Mucosa of stomach (tissue), 1 donor: ENCODE data around the gene TSPO2.
A peak's percentile ranks its signal among the peaks of the same experiment; 100 is the strongest.
"Not testable (repeated sequence)": the region's sequence is repeated elsewhere in the genome, so short reads cannot be mapped to it uniquely, and the experiment has no call there.

Source experiments
- H3K27me3 ChIP-seq: one replicate; pipeline ENCODE4 v1.7.0; 2013; ENCODE audit warnings: mild to moderate bottlenecking, low read length; ENCODE audit not compliant: control insufficient read depth, insufficient read depth
- H3K36me3 ChIP-seq: one replicate; pipeline ENCODE4 v1.7.0; 2013; ENCODE audit warnings: low read length; ENCODE audit not compliant: control insufficient read depth, insufficient read depth
- H3K4me1 ChIP-seq: one replicate; pipeline ENCODE4 v1.7.0; 2013; ENCODE audit warnings: mild to moderate bottlenecking, low read length; ENCODE audit not compliant: control insufficient read depth, insufficient read depth
- H3K4me3 ChIP-seq: one replicate; pipeline ENCODE4 v1.7.0; 2013; ENCODE audit warnings: low read length
- H3K9ac ChIP-seq: one replicate; pipeline ENCODE4 v1.7.0; 2013; ENCODE audit warnings: mild to moderate bottlenecking, low read length, moderate library complexity
- H3K9me3 ChIP-seq: one replicate; pipeline ENCODE4 v1.7.0; 2013; ENCODE audit warnings: mild to moderate bottlenecking, low read length, moderate library complexity; ENCODE audit not compliant: control insufficient read depth
- donor health status: Pancreatic carcinoma.

Gene TSPO2

GRCh38 chr6:41011673-41012072 is 30.6 kb upstream of the TSPO2 start:
- Histone ChIP-seq H3K9me3 (no peaks in the 10 kb centered on the region), H3K4me3 (no peak overlapping the region), H3K9ac (no peak overlapping the region), H3K36me3 (no peaks in the 10 kb centered on the region), H3K4me1 (no peaks in the 10 kb centered on the region), H3K27me3 (no peaks in the 10 kb centered on the region)

GRCh38 chr6:41013466-41014153 is 28.7 kb upstream of the TSPO2 start:
- H3K9ac ChIP-seq = no peak overlapping the region
- no peaks in the 10 kb centered on the region for H3K9me3 ChIP-seq
- H3K4me3 ChIP-seq = no peak overlapping the region
- no peaks in the 10 kb centered on the region for H3K4me1 ChIP-seq
- no peaks in the 10 kb centered on the region for H3K36me3 ChIP-seq
- no peaks in the 10 kb centered on the region for H3K27me3 ChIP-seq

- Histone ChIP-seq H3K27me3 (no peaks in the 10 kb centered on the region), H3K4me3 (no peak overlapping the region), H3K4me1 (no peaks in the 10 kb centered on the region), H3K9me3 (no peaks in the 10 kb centered on the region), H3K9ac (no peak overlapping the region), H3K36me3 (no peaks in the 10 kb centered on the region)
Observed at GRCh38 chr6:41014780-41015179, 27.5 kb upstream of the TSPO2 start.

- H3K36me3 ChIP-seq, H3K4me3 ChIP-seq, H3K9me3 ChIP-seq, H3K4me1 ChIP-seq, H3K9ac ChIP-seq, H3K27me3 ChIP-seq: not testable (repeated sequence)
Observed at GRCh38 chr6:41015860-41016259, 26.4 kb upstream of the TSPO2 start.

- H3K9me3 ChIP-seq = no peaks in the 10 kb centered on the region
- no peaks in the 10 kb centered on the region for H3K36me3 ChIP-seq
- no peaks in the 10 kb centered on the region for H3K4me1 ChIP-seq
- H3K9ac ChIP-seq = no peak overlapping the region
- no peaks in the 10 kb centered on the region for H3K27me3 ChIP-seq
- H3K4me3 ChIP-seq = no peak overlapping the region
Observed at GRCh38 chr6:41017663-41018062, 24.6 kb upstream of the TSPO2 start.

- Histone ChIP-seq H3K4me1 (no peaks in the 10 kb centered on the region), H3K4me3 (no peak overlapping the region), H3K27me3 (no peaks in the 10 kb centered on the region), H3K36me3 (peaks cover 4% of the 10 kb centered on the region), H3K9me3 (no peaks in the 10 kb centered on the region), H3K9ac (no peak overlapping the region)
Observed at GRCh38 chr6:41021832-41022231, 20.4 kb upstream of the TSPO2 start.

GRCh38 chr6:41022294-41022693 is 20.0 kb upstream of the TSPO2 start:
- Histone ChIP-seq H3K9me3 (no peaks in the 10 kb centered on the region), H3K36me3 (peaks cover 4% of the 10 kb centered on the region), H3K4me3 (no peak overlapping the region), H3K4me1 (peaks cover 4% of the 10 kb centered on the region), H3K27me3 (no peaks in the 10 kb centered on the region), H3K9ac (no peak overlapping the region)

GRCh38 chr6:41023114-41023513 is 19.2 kb upstream of the TSPO2 start:
- Histone ChIP-seq H3K9me3 (no peaks in the 10 kb centered on the region), H3K27me3 (no peaks in the 10 kb centered on the region), H3K4me3 (no peak overlapping the region), H3K9ac (no peak overlapping the region), H3K4me1 (peaks cover 12% of the 10 kb centered on the region), H3K36me3 (peaks cover 4% of the 10 kb centered on the region)

GRCh38 chr6:41025966-41026530 is 16.2 kb upstream of the TSPO2 start:
- no peaks in the 10 kb centered on the region for H3K9me3 ChIP-seq
- no peaks in the 10 kb centered on the region for H3K27me3 ChIP-seq
- H3K4me1 ChIP-seq = peaks cover 24% of the 10 kb centered on the region
- no peak overlapping the region for H3K4me3 ChIP-seq
- H3K36me3 ChIP-seq = peaks cover 10% of the 10 kb centered on the region
- H3K9ac ChIP-seq = no peak overlapping the region

- no peak overlapping the region for H3K9ac ChIP-seq
- H3K4me3 ChIP-seq = peak overlapping the region; percentile 14
Observed at GRCh38 chr6:41027241-41027640, 15.0 kb upstream of the TSPO2 start.

GRCh38 chr6:41027799-41028560 is 14.3 kb upstream of the TSPO2 start:
- Histone ChIP-seq H3K9ac (peak overlapping the region; percentile 73), H3K4me1 (peaks cover 36% of the 10 kb centered on the region), H3K9me3 (no peaks in the 10 kb centered on the region), H3K36me3 (peaks cover 10% of the 10 kb centered on the region), H3K27me3 (no peaks in the 10 kb centered on the region), H3K4me3 (peak overlapping the region; percentile 14)

More at GRCh38 chr6:41027241-41027640, 15.0 kb upstream of the TSPO2 start:
- Histone ChIP-seq H3K36me3 (peaks cover 10% of the 10 kb centered on the region), H3K4me1 (peaks cover 34% of the 10 kb centered on the region), H3K27me3 (no peaks in the 10 kb centered on the region), H3K9me3 (no peaks in the 10 kb centered on the region)
